GM20431 (cell line): ENCODE measurements around the gene MUC4.
"Not testable (repeated sequence)": the region's sequence is repeated elsewhere in the genome, so short reads cannot be mapped to it uniquely, and the experiment has no call there.

Experiments used
- in situ Hi-C: fragments of 300-500 bp; cut with MseI, MboI; formaldehyde crosslinking; loops from one replicate; pipeline ENCODE4 v1.15.0; 2020; ENCODE audit warnings: low sequenced_read_pairs; ENCODE audit not compliant: unreplicated experiment

Gene MUC4

DNA sequence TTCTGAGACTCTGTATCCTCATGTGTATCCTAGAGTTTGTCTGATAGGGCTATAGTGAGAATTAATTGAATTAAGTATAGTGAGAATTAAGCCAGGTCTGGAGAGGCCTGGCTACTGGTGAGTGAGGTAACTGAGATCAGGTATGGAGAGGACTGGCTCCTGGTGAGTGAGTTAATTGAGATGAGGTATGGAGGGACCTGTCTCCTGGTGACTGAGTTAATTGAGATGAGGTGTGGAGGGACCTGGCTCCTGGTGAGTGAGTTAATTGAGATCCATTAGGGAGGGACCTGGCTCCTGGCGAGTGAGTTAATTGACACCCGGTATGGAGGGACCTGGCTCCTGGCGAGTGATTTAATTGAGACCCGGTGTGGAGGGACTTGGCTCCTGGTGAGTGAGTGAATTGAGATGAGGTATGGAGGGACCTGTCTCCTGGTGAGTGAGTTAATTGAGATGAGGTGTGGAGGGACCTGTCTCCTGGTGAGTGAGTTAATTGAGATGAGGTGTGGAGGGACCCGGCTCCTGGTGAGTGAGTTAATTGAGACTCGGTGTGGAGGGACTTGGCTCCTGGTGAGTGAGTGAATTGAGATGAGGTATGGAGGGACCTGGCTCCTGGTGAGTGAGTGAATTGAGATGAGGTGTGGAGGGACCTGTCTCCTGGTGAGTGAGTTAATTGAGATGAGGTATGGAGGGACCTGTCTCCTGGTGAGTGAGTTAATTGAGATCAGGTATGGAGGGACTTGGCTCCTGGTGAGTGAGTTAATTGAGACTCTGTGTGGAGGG is 101.4 kb downstream of the MUC4 start:
- in situ Hi-C loops = not testable (repeated sequence)

DNA sequence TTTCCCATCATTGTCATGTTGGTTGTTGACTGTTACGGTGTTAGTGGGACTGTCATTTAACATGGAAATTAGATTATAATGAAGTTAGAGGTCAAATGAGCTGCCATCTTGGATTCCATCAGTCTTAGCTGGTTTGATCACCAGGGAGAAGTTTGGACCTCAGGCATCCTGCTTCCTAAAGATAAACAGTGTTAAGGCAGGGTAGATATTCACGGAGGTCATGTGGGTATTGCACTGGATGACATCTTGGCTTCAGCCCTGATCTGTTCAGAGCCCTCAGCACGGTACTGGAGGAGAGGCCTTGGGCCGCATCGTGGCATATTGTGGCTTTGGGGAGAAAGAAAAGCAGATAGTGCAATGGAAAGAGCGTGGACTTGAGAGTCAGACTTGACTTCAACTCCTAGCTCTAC is 102.0 kb downstream of the MUC4 start:
- in situ Hi-C loops = no loop called here

DNA sequence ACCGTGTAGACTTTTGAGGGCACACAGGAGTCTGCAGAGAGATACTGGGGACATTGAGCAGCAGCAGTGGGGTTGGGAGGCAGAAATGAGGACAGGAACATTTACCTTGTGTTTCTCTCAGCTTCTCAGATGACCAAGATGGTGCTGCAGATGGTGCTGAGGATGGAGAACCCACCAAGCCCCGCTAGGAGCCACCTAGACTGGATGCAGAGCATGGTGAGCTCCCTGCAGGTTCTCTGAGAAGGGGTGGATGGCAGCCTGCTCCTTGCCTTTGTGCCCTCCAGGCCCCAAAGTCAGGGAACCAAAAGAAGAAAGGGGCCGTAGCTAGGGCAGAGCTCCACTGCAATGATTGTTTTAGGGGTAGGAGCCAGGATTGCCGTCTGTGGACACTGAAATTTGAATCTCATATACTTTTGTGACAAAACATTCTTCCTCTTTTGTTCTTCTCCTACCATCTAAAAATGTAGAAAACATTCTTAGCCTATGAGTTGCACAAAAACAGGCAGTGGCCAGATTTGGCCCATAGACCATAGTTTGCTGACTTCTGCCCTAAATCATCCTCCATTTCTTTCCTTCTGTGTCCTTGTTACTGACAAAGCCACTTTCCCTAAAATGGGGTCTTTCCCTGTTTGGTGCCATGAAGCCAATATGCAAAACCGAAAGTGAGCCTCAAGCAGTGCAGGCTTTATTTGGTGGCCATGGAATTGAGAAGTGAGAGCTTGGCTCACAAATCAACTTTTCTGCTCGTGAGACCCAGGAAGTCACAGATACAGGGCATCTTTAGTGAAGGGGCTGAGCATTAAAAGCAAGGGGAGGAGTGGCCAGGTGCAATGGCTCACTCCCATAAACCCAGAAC is 102.9 kb downstream of the MUC4 start:
- in situ Hi-C loops = no loop called here

DNA sequence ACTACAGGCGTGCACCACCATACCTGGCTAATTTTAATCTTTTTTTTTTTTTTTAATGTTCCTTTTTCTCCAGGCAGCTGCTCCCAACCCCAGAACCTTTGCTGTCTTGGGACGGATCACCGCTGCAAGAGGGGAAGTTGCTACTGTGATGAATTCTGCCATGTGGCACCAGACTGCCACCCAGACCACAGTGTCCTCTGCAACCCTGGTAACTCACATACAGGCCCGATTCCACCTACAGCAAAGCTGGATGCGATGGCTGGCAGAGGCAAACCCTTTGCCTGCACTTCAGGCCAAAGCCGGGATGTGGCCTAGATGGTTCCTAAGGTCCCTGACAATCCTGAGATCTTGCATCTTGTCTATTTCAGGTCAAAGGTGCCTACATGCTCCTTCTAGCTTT is 103.7 kb downstream of the MUC4 start:
- in situ Hi-C loops = no loop called here

DNA sequence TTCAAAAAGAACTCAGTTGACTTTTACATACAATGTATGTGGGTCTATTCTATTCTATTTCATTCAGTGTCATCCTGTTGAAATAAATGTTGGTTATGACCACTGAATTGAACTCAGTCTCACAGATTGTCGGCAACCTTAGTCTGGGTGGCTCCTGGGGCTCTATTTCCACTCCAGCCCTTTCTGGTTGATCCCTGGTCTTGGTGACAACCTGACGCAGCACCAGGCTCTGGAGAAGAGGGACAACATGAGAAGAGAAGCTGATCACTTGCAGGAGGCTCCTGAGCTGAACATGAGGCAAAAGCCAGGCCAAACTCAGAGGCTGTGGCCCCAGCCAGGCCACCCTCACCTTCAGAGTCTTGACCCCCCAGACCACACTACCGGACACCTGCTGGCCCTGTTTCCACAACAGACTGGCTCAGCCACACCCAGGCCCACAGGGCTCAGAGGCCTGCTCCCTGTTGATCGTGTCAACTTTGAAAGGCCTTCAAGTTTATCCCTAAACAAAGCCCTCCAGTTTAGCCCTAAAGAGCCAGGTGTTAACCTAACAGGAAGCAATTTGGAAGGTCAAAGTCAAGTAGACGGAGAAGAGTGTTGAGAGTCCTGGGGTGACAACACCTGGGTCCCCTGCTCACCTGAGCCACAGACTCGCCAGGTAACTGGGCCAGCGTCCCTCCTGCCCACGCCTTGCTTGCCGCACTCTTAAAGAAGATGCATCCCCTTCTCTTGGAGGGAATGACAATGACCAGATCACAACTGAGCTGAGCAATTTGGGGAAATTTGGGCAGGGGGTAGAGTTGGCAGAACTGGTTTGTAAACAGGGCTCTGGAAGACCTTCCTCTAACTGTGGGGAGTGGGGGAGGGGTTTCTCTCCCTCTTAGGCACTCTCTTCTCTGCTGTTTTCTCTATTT is 106.4 kb downstream of the MUC4 start:
- in situ Hi-C loops = no loop called here

DNA sequence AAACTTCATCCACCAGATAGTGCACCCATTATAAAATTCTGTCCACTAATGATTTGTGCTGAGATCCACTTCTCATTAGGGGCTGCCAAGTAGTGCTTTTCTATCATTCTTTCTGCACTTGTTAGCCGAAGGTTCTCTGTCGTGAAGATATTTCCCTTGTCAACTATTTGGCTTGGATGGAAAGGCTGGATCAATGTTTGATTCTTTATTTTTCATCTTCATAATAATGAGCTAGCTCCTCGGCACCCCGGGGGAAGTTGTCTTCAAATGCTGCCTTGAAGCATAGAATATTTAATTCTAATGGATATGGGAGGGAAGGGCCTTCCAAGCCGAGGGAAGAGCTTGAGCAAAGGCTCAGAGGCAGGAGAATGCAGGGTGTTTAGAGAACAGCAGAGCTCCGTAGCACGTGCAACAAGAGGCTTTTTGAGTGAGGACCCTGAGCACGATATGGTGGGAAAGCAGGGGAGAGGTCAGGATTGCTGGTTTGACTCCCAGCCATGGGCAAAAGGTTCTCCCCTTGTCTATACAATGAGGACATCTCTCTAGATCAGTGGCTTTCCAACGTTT is 107.2 kb downstream of the MUC4 start:
- in situ Hi-C loops = no loop called here

DNA sequence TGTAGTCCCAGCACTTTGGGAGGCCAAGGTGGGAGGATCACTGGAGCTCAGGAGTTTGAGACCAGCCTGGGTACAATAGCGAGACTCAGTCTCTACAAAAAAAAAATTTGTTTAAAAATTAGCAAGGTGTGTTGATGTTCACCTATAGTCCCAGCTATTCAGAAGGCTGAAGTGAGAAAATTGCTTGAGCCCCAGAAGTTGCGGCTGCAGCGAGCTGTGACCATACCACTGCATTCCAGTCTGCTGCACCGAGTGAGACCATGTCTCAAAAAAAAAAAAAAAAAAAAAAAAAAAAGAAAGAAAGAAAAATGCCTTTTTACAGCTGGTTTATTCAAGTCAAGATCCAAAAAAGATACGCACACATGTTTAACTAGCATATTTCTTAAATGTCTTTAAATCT is 108.0 kb downstream of the MUC4 start:
- in situ Hi-C loops = no loop called here

DNA sequence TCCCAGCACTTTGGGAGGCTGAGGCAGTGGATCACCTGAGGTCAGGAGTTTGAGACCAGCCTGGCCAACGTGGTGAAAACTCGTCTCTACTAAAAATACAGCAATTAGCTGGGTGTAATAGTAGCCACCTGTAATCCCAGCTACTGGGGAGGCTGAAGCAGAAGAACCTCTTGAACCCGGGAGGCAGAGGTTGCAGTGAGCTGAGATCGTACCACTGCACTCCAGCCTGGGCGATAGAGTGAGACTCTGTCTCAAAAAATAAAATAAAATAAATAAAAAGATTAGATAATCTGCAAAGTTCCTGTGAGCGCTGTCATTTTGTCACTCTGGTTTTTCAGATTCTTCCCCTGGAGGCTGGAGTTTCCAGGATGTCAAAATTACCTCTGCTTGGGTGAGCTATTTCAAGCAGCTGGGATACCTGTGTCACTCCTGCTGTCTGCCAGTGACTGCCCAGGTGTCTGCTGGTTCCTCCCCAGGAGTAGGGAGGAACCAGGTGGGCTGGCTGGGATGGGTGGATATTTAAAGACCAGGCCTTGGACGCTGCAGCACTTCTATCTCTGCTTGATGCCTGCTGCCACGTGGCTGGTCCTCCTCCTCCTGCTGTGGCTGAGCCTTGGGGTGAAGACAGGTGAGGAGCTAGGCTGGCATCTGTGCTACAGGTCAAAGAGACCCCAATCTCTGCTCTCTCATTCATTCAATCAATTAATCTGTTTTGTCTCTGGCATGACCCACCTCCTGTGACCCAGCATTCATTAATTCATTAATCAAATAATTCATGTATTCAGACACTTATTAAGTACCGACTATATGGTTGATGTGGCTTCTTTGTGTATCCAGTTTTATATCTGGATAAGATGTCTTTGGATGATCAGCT is 110.5 kb downstream of the MUC4 start:
- in situ Hi-C loops = no loop called here

DNA sequence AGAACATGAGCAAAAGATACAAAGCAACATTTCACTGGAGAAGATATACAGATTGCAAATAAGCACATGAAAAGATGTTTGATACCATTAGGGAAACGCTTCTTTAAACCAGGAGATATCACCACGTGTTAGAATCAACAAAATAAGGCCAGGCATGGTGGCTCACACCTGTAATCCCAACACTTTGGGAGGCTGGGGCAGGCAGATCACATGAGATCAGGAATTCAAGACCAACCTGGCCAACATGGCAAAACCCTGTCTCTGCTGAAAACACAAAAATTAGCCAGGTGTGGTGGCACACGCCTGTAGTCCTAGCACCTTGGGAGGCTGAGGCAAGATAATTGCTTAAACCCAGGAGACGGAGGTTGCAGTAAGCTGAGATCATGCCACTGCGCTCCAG is 111.4 kb downstream of the MUC4 start:
- in situ Hi-C loops = no loop called here

DNA sequence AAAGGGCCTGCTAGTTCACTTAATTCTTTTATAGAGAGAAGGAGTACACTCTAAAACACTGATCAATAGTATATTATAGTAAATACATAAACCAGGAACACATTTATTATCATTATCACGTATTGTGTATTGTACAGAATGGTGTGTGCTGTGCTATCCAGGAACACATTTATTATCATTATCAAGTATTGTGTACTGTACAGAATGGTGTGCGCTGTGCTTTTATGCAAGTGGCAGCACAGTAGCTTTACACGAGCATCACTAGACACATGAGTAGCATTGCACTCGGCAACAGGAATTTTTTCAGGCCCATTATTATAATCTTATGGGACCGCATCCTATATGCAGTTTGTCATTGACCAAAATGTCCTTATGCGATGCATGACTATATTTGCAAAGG is 111.9 kb downstream of the MUC4 start:
- in situ Hi-C loops = no loop called here

DNA sequence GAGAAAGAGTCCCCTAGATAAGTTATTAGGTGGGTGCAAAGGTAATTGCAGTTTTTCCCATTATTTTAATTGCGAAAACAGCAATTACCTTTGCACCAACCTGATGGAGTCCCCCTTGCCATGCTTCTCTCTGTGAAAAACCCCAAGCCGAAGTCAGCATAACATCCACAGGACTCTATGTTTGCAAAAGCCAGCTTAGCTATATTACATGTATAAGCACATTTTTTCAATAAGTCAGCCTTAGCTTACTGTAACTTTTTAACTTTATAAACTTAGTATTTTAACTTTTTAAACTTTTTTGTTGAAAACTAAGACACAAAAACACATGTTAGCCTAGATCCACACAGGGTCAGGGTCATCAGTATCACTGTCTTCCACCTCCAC is 112.3 kb downstream of the MUC4 start:
- in situ Hi-C loops = no loop called here

DNA sequence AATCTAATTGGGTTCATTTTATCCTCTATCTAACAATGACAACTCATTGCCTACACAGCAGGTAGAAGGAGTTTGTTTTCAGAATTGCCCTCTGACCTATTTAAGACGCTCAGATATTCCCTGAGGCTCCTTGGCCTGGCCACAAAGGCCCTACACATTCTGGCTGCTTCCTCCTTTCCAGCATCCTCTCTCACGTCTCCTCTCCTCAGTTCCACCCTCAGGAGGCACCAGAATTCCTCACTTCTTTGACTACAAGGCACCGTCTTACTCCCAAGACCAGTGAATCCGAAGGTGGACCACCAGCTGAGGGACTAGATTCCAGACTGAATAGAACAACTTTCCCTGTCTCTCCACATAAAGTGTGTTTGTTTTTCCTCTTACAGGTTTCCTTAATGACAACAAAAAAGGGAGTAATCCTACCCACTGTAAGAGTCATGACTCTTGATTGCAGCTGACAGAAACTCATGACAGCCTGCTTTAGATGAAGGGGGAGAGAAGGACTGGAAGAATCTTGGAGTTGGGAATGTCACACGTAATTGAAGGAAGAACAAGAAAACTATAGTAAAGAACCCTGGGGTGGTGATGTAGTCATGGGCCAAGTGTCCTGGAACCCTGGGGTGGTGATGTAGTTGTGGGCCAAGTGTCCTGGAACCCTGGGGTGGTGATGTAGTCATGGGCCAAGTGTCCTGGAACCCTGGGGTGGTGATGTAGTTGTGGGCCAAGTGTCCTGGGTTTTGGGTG is 112.9 kb downstream of the MUC4 start:
- in situ Hi-C loops = no loop called here

DNA sequence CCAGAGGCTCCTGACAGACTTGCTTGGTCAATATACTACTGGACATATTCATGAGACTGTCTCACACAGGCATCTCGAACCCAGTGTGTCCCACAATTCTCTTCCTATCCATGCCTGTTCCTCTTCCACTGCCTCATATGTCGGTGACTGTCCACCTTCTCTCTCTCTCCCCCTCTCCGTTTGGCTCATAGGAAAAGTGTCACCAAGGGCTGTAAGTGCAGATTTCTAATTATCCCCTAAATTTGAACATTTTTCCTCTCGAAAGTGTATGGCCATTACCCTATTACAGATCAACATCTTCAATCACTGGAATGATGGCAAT is 113.4 kb downstream of the MUC4 start:
- in situ Hi-C loops = no loop called here

DNA sequence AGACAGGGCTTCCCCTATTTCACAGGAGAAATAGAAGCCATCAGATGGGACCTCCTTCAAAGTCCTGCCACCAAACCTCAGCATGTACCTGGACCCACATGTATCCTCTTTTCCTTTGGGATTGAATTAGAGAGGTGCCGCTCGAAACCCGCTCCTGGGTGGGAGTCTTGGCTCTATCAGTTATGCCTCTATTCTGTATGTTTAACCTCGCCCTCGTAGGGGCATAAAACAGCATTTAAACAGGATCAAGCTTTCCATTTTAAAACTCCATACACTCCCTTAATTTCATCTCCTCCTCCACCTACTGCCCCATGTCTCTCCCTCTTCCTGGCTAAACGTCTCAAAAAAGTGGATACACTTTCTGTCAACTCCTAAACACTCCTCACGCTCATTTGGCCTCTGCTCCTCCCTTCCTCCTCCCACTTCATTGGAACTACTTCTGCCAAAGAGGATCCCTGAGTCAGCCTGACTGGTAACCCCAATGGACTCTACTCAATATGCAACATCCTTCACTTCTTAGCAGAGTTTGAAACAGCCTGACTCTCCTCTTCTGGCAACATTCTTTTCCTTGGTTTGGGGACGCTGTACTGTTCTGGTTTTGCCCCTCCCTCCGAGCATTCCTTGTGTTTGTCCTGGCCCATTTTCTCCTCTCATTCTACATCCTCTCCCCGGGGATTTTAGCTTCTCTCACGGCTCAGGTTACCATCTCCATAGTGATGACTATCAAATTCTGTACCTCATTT is 114.0 kb downstream of the MUC4 start:
- in situ Hi-C loops = no loop called here
